ENCODE results near the gene JUP.

GRCh38 chr17:41766135-41766534, 20.4 kb downstream of the JUP start:
- TF ChIP-seq POLR2A (IDR thresholded peaks at IDR 0.05; ENCODE audit: borderline replicate concordance, extremely low read depth, insufficient read depth, insufficient read length) (no peak), MAX (IDR thresholded peaks at IDR 0.05) (no peak), CTCF (IDR thresholded peaks at IDR 0.05 in 2 of 3, conservative IDR thresholded peaks at IDR 0.05 in 1 of 3; ENCODE audit: borderline replicate concordance in 1 of 3, insufficient read depth in 1 of 3, low read depth in 2 of 3, low read length in 2 of 3) (no peak), YY1 (IDR thresholded peaks at IDR 0.05; ENCODE audit: extremely low read depth, insufficient replicate concordance, low read depth, low read length) (no peak), EZH2 (IDR thresholded peaks at IDR 0.05) (no peak)
- TF ChIP-seq, protein P1, sequence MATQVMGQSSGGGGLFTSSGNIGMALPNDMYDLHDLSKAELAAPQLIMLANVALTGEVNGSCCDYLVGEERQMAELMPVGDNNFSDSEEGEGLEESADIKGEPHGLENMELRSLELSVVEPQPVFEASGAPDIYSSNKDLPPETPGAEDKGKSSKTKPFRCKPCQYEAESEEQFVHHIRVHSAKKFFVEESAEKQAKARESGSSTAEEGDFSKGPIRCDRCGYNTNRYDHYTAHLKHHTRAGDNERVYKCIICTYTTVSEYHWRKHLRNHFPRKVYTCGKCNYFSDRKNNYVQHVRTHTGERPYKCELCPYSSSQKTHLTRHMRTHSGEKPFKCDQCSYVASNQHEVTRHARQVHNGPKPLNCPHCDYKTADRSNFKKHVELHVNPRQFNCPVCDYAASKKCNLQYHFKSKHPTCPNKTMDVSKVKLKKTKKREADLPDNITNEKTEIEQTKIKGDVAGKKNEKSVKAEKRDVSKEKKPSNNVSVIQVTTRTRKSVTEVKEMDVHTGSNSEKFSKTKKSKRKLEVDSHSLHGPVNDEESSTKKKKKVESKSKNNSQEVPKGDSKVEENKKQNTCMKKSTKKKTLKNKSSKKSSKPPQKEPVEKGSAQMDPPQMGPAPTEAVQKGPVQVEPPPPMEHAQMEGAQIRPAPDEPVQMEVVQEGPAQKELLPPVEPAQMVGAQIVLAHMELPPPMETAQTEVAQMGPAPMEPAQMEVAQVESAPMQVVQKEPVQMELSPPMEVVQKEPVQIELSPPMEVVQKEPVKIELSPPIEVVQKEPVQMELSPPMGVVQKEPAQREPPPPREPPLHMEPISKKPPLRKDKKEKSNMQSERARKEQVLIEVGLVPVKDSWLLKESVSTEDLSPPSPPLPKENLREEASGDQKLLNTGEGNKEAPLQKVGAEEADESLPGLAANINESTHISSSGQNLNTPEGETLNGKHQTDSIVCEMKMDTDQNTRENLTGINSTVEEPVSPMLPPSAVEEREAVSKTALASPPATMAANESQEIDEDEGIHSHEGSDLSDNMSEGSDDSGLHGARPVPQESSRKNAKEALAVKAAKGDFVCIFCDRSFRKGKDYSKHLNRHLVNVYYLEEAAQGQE (IDR thresholded peaks at IDR 0.05; ENCODE audit: low read depth): no peak

Measured in HCT116 (cell line).